HG02970 (cell line): ENCODE results near the gene WSB1.

Source experiments
- ATAC-seq: cut with Tn5 transposase; IDR thresholded peaks from one replicate; pipeline ENCODE4 v1.9.1; 2021; ENCODE audit warnings: mild to moderate bottlenecking, moderate library complexity, moderate number of reproducible peaks; ENCODE audit not compliant: unreplicated experiment, low FRiP score

Gene WSB1

GRCh38 chr17:27332485-27333409, 38.8 kb downstream of the WSB1 start:
- peak; percentile 84 for ATAC-seq

GRCh38 chr17:27333410-27333980, 39.6 kb downstream of the WSB1 start:
- no peak for ATAC-seq

DNA sequence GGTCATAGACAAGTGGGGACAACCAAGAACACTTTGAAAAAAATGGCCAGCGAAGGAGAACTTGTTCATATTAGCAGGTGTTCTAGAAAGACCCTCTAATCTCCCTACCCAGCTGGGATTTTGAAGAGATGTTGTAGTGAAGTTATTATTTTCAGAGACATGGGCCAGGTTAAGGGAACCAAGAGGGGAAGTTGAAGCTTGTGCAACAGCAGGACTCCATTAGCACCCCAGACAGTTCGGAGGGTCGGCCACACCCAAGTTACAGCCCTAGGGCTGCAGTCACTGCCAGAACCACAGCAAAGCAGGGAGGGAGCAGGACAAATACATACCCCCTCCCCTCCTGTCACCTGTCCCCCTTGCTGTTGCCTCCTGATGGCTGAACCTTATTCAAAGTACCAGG, 42.3 kb downstream of the WSB1 start:
- ATAC-seq, result no peak

GRCh38 chr17:27338536-27338985, 44.6 kb downstream of the WSB1 start:
- ATAC-seq, result no peak

DNA sequence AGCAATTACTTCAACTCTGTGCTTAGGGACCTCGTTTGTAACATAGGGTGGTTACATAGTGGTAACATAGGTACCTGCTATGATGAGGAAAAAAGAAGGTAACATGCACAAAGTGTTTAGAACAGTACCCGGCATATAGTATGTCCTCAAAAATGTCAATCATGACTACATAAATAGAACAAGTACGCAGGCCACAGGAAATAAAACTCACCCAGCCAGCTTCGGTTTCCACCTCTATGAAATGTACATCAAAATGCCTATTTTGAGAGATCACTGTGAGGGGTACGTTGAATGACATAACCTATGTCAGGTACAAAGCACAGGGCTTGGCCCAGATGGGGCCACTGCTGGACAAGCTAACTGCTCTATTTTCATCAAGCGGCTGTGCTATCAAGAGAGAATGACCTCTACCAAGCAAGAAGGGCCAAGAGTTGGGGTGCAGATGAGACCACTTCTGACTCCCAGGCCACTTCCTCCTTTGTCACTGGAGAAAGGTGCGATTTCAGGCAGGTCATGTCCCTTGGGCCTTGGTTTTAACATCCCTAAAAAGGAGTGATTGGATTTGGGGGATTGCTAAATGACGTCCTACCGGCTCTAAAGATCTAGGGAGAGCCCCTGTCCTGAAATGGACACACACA, 45.4 kb downstream of the WSB1 start:
- ATAC-seq, result no peak

GRCh38 chr17:27339836-27340550, 46.1 kb downstream of the WSB1 start:
- no peak for ATAC-seq

DNA sequence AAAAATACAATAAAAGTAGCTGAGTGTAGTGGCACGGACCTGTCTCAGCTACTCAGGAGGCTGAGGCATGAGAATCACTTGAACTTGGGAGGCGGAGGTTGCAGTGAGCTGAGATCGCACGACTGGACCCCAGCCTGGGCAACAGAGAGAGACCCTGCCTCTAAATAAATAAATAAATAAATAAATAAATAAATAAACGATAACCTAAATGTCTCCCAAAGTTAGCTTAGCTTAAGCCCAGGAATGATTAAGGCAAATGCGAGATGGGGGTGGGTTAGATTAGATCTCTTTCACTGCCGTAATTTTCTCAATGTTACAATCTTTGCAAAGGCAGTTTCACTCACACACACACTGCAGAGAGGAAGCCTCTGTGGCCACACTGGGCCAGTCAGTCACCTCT, 46.7 kb downstream of the WSB1 start:
- no peak for ATAC-seq

DNA sequence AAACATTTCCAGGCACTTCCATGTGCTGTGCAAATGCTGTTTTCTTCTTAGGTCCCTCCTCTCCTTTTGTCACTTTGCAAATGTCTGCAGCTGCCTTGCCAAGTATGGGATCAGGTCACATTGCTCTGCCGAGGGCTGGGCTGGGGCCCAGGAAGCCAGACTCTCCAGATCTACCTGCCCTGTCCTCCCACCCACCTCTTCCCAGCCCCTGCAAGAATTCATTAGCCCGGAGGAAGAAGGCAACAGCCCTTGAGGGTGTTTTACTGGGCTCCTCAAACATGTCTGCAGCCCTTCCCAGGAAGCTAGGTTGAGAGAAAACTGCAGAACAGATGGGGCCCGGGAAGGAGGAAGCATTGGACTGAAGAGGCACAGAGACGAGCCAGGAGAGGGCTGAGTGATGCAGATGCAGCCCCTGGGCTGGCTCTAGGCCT, 47.1 kb downstream of the WSB1 start:
- ATAC-seq, result no peak

- ATAC-seq, result no peak
Measured at GRCh38 chr17:27342059-27342458, 48.1 kb downstream of the WSB1 start.

- ATAC-seq, result no peak
Measured at GRCh38 chr17:27343294-27343693, 49.4 kb downstream of the WSB1 start.

DNA sequence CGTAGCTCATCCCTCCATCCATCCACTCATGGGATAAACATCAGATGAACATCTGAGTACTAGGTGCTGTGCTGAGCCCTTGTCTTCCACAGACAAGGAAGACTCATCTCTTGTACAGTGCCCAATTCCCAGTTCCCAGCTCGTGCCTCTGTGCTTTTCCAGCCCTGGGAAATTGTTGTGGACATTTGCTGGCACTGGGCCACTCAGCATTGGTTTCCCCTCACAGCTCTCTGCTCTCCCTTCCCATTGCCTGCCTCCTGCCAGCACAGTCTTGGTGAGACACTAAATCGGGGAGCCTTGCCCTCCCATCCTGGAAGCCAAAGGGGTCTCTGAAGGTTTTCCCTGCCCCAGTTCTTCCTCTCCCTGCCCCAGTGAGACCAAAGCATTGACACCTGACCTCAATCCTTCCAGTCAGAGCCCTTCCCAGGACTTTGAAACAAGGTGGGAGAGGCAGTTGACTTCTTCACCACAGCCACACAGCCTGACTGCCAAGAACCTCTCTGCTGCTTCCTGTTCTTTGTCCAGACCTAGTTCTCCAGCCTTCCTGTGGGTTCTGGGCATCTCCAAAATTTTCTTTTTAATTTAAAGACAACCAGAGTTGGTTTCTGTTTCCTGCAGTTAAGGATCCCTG, 50.2 kb downstream of the WSB1 start:
- ATAC-seq, result no peak

- ATAC-seq, result no peak
Measured at GRCh38 chr17:27345141-27345904, 51.4 kb downstream of the WSB1 start.

- no peak for ATAC-seq
Measured at GRCh38 chr17:27346228-27346899, 52.5 kb downstream of the WSB1 start.

DNA sequence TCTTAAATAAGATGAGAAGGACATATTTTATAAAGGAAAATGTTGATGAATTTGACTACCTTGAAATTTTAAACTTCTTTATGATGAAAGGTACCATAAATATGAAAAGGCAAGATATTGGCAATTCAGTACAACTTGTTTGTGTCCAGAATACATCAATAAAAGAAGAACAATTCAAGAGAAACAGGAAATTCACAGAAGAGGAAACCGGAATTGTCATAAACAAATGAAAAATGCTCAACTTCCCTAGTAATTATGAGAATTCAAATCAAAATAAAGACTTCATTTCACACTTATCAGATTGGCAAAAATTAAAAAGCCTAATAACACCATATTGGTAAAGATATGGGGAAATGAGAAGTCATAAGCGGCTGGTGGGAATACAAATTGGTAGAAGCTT, 54.3 kb downstream of the WSB1 start:
- no peak for ATAC-seq

- no peak for ATAC-seq
Measured at GRCh38 chr17:27349540-27350021, 55.7 kb downstream of the WSB1 start.

DNA sequence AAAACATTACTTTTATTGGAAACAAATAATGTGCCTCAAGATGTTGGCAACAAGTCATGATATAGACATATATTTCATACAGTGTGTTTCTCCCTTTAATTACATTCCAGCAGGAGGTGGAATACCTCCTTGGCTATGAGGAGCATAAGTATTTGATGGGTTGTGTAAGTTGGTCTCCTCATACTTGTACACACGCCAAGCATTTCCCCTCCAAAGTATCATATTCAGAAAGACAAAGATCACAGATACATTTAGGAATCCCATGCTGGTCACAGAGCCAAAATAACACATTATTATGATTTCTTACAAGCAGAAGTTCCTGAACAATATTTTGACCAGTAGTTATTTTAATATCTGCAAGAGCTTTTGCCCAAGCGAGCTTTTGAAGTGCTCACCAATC, 57.8 kb downstream of the WSB1 start:
- no peak for ATAC-seq

GRCh38 chr17:27352448-27353032, 58.6 kb downstream of the WSB1 start:
- no peak for ATAC-seq

DNA sequence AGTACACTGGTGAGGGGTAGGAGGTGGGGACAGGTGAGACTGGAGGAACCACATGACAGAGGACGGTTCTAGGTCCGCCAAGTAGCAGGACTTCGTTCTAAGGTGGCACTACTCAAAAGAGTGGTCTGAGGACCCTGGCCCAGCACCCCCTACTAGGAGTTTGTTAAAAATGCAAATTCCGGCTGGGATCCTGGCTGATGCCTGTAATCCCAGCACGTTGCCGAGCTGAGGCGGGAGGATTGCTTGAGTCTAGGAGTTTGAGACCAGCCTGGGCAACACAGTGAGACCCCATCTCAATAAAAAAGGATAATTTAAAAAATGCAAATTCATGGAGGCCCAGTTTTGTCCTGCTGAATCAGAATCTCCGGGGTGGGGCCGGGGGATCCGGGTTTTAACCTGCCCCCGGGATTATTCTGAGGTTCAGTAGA, 59.1 kb downstream of the WSB1 start:
- ATAC-seq, result no peak
